Breast epithelium (tissue), 3 donors: ENCODE data around the gene CHAC2.

Experiments
- CTCF ChIP-seq, 3 donors: fragments of 450-650 bp; IDR thresholded peaks; one replicate each; pipeline ENCODE4 v1.5.1; 2016 to 2017; ENCODE audit warnings: antibody characterized with exemption in 3 of 3, mild to moderate bottlenecking in 3 of 3, moderate library complexity in 3 of 3
- POLR2A ChIP-seq: fragments of 450-650 bp; IDR thresholded peaks from one replicate; pipeline ENCODE4 v1.6.1; 2016; ENCODE audit warnings: antibody characterized with exemption, mild to moderate bottlenecking, moderate library complexity
- POLR2AphosphoS5 ChIP-seq, 3 donors: sonication (generic); formaldehyde crosslinking; IDR thresholded peaks; one replicate each; pipeline ENCODE4 v1.6.1; 2017; ENCODE audit warnings: antibody characterized with exemption in 3 of 3

- TF ChIP-seq POLR2A: no peak
- TF ChIP-seq POLR2AphosphoS5 (IDR thresholded peaks at IDR 0.05): no peak
- no peak for TF ChIP-seq CTCF (IDR thresholded peaks at IDR 0.05)
Measured at GRCh38 chr2:53820711-53821110, 53.1 kb downstream of the CHAC2 start.
